ENCODE measurements around the gene KCNJ6.

The KCNJ6 gene

GRCh38 chr21:37945036-37945435 is 28.8 kb upstream of the KCNJ6 start:
- no peaks in the 10 kb centered on the region for H3K9me3 ChIP-seq (ENCODE audit: insufficient read depth, low read length)
- H3K27ac ChIP-seq (ENCODE audit: low read length) = no peak overlapping the region
- no peaks in the 10 kb centered on the region for H3K36me3 ChIP-seq (replicated peaks; ENCODE audit: low read depth, low read length)
- H3K9ac ChIP-seq (ENCODE audit: low read length) = no peak overlapping the region
- no peak overlapping the region for H2AFZ ChIP-seq (ENCODE audit: low read depth, low read length)
- no peaks in the 10 kb centered on the region for H3K27me3 ChIP-seq (ENCODE audit: low read depth, low read length)
- H3K4me3 ChIP-seq (ENCODE audit: low read length) = no peak overlapping the region
- H3K4me1 ChIP-seq (ENCODE audit: low read length) = no peaks in the 10 kb centered on the region
- H3K79me2 ChIP-seq (ENCODE audit: low read length) = no peaks in the 10 kb centered on the region
- no peaks in the 10 kb centered on the region for H4K20me1 ChIP-seq (ENCODE audit: insufficient read depth, low read length)
- H3K4me2 ChIP-seq (ENCODE audit: low read length) = no peak overlapping the region
- no peak for TF ChIP-seq EZH2phosphoT487 (IDR thresholded peaks at IDR 0.05; ENCODE audit: low read depth)
- TF ChIP-seq, protein P1, sequence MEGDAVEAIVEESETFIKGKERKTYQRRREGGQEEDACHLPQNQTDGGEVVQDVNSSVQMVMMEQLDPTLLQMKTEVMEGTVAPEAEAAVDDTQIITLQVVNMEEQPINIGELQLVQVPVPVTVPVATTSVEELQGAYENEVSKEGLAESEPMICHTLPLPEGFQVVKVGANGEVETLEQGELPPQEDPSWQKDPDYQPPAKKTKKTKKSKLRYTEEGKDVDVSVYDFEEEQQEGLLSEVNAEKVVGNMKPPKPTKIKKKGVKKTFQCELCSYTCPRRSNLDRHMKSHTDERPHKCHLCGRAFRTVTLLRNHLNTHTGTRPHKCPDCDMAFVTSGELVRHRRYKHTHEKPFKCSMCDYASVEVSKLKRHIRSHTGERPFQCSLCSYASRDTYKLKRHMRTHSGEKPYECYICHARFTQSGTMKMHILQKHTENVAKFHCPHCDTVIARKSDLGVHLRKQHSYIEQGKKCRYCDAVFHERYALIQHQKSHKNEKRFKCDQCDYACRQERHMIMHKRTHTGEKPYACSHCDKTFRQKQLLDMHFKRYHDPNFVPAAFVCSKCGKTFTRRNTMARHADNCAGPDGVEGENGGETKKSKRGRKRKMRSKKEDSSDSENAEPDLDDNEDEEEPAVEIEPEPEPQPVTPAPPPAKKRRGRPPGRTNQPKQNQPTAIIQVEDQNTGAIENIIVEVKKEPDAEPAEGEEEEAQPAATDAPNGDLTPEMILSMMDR (IDR thresholded peaks at IDR 0.05; ENCODE audit: low read depth, low read length) = no peak

GRCh38 chr21:37944496-37944895 is 28.2 kb upstream of the KCNJ6 start:
- H3K9ac ChIP-seq (ENCODE audit: low read length) = no peak overlapping the region
- H4K20me1 ChIP-seq (ENCODE audit: insufficient read depth, low read length) = no peaks in the 10 kb centered on the region
- H3K4me3 ChIP-seq (ENCODE audit: low read length) = no peak overlapping the region
- no peak overlapping the region for H2AFZ ChIP-seq (ENCODE audit: low read depth, low read length)
- H3K36me3 ChIP-seq (replicated peaks; ENCODE audit: low read depth, low read length) = no peaks in the 10 kb centered on the region
- TF ChIP-seq, protein P1 (IDR thresholded peaks at IDR 0.05; ENCODE audit: low read depth, low read length) = no peak
- TF ChIP-seq EZH2phosphoT487 (IDR thresholded peaks at IDR 0.05; ENCODE audit: low read depth) = no peak
- no peak overlapping the region for H3K4me2 ChIP-seq (ENCODE audit: low read length)
- no peaks in the 10 kb centered on the region for H3K27me3 ChIP-seq (ENCODE audit: low read depth, low read length)
- no peak overlapping the region for H3K27ac ChIP-seq (ENCODE audit: low read length)
- no peaks in the 10 kb centered on the region for H3K9me3 ChIP-seq (ENCODE audit: insufficient read depth, low read length)
- no peaks in the 10 kb centered on the region for H3K4me1 ChIP-seq (ENCODE audit: low read length)
- H3K79me2 ChIP-seq (ENCODE audit: low read length) = no peaks in the 10 kb centered on the region

GRCh38 chr21:37940691-37941090 is 24.4 kb upstream of the KCNJ6 start:
- no peak overlapping the region for H2AFZ ChIP-seq (ENCODE audit: low read depth, low read length)
- H3K27me3 ChIP-seq (ENCODE audit: low read depth, low read length) = no peaks in the 10 kb centered on the region
- no peaks in the 10 kb centered on the region for H4K20me1 ChIP-seq (ENCODE audit: insufficient read depth, low read length)
- no peak overlapping the region for H3K9ac ChIP-seq (ENCODE audit: low read length)
- H3K36me3 ChIP-seq (replicated peaks; ENCODE audit: low read depth, low read length) = no peaks in the 10 kb centered on the region
- H3K4me1 ChIP-seq (ENCODE audit: low read length) = no peaks in the 10 kb centered on the region
- no peak overlapping the region for H3K4me2 ChIP-seq (ENCODE audit: low read length)
- TF ChIP-seq EZH2phosphoT487 (IDR thresholded peaks at IDR 0.05; ENCODE audit: low read depth) = no peak
- TF ChIP-seq, protein P1 (IDR thresholded peaks at IDR 0.05; ENCODE audit: low read depth, low read length) = no peak
- no peaks in the 10 kb centered on the region for H3K79me2 ChIP-seq (ENCODE audit: low read length)
- H3K27ac ChIP-seq (ENCODE audit: low read length) = no peak overlapping the region
- no peak overlapping the region for H3K4me3 ChIP-seq (ENCODE audit: low read length)
- no peaks in the 10 kb centered on the region for H3K9me3 ChIP-seq (ENCODE audit: insufficient read depth, low read length)

DNA sequence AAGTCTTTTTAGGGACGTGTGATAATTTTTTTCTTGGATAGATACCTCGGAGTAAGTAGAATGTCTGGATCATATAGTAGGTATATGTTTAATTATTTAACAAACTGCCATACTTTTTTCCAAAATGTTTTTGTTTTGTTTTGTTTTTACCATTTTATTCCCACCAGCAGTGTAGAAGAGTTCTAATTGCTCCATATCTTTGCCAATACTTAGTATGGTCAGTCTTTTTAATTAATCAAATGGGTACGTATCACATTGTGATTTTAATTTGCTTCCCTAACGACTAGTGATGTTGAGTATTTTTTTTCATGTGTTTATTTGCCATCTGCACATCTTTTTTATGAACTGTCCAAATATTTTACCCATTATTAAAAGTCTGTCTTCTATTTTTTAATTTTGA is 23.6 kb upstream of the KCNJ6 start:
- Histone ChIP-seq H3K9me3 (ENCODE audit: insufficient read depth, low read length) (no peaks in the 10 kb centered on the region), H3K4me2 (ENCODE audit: low read length) (no peak overlapping the region), H2AFZ (ENCODE audit: low read depth, low read length) (no peak overlapping the region), H4K20me1 (ENCODE audit: insufficient read depth, low read length) (no peaks in the 10 kb centered on the region), H3K36me3 (replicated peaks; ENCODE audit: low read depth, low read length) (no peaks in the 10 kb centered on the region), H3K4me1 (ENCODE audit: low read length) (no peaks in the 10 kb centered on the region), H3K4me3 (ENCODE audit: low read length) (no peak overlapping the region), H3K27me3 (ENCODE audit: low read depth, low read length) (no peaks in the 10 kb centered on the region), H3K27ac (ENCODE audit: low read length) (no peak overlapping the region), H3K79me2 (ENCODE audit: low read length) (no peaks in the 10 kb centered on the region), H3K9ac (ENCODE audit: low read length) (no peak overlapping the region)
- TF ChIP-seq, protein P1 (IDR thresholded peaks at IDR 0.05; ENCODE audit: low read depth, low read length) = no peak
- no peak for TF ChIP-seq EZH2phosphoT487 (IDR thresholded peaks at IDR 0.05; ENCODE audit: low read depth)
